Sigmoid colon (tissue), 7 donors: Measurements from ENCODE around the gene CLIC6. TPM values are rescaled to one million over a fixed set of nuclear protein-coding genes. Genes with fewer than 3 reads are reported as not detected.
"Not testable (repeated sequence)": the region's sequence is repeated elsewhere in the genome, so short reads cannot be mapped to it uniquely, and the experiment has no call there.

Source experiments
- DNase-seq: peaks from one replicate; pipeline ENCODE4 v3.0.0-alpha.2; 2019
- H3K27ac ChIP-seq, 4 donors: fragments of 200-600 bp; sonication (generic); one replicate each; pipeline ENCODE4 v1.5.1; 2016 to 2019; ENCODE audit warnings: mild to moderate bottlenecking in 1 of 4
- H3K27me3 ChIP-seq, 3 donors: fragments of 200-600 bp; sonication (generic); one replicate each; pipeline ENCODE4 v1.5.1; 2019; ENCODE audit warnings: mild to moderate bottlenecking in 1 of 3
- H3K36me3 ChIP-seq, 4 donors: fragments of 200-600 bp; sonication (generic); one replicate each; pipeline ENCODE4 v1.5.1; 2016 to 2019
- H3K4me1 ChIP-seq, 4 donors: fragments of 200-600 bp; sonication (generic); one replicate each; pipeline ENCODE4 v1.5.1; 2017 to 2019
- H3K4me3 ChIP-seq, 4 donors: fragments of 200-600 bp; sonication (generic); one replicate each; pipeline ENCODE4 v1.5.1; 2017 to 2019; ENCODE audit warnings: mild to moderate bottlenecking in 2 of 4, moderate library complexity in 1 of 4
- H3K9me3 ChIP-seq, 4 donors: fragments of 200-600 bp in 3 of 4; sonication (generic) in 3 of 4; one replicate each; pipeline versions ENCODE4 v1.5.1 to v1.6.1; 2013 to 2019
- CTCF ChIP-seq, 4 experiments: fragments of 450-650 bp in 3 of 4; fragments of 200-600 bp in 1 of 4; IDR thresholded peaks; one replicate each; pipeline ENCODE4 v1.5.1; 2016 to 2019; ENCODE audit warnings: antibody characterized with exemption in 4 of 4, mild to moderate bottlenecking in 3 of 4, moderate library complexity in 2 of 4
- EP300 ChIP-seq, 4 donors: sonication (generic); formaldehyde crosslinking; IDR thresholded peaks; one replicate each; pipeline ENCODE4 v1.6.1; 2017; ENCODE audit warnings: antibody characterized with exemption in 4 of 4
- POLR2A ChIP-seq, 2 donors: fragments of 450-650 bp; IDR thresholded peaks; one replicate each; pipeline ENCODE4 v1.6.1; 2016; ENCODE audit warnings: antibody characterized with exemption in 2 of 2, mild to moderate bottlenecking in 2 of 2, moderate library complexity in 2 of 2
- POLR2AphosphoS5 ChIP-seq, 4 donors: sonication (generic); formaldehyde crosslinking; IDR thresholded peaks; one replicate each; pipeline ENCODE4 v1.6.1; 2017; ENCODE audit warnings: antibody characterized with exemption in 4 of 4
- WGBS, 2 donors: extraction: QIAGEN DNeasy Blood & Tissue Kit; methylation state at CpG; one replicate each; pipeline ENCODE4 v1.1.7; 2013; 5-methylcytosine and 5-hydroxymethylcytosine counted together
- intact Hi-C: fragments of 100-400 bp; cut with DNase I; formaldehyde crosslinking; loops from one replicate; pipeline ENCODE4 v1.15.1; 2023
- polyA plus RNA-seq, 3 donors: library from polyadenylated mRNA; stranded (reverse); fragments of 200-250 nt; gene quantifications; one replicate each; pipeline ENCODE4 v1.2.3, GENCODE V29; 2013
- total RNA-seq, 4 donors: library from RNA; depleted of rRNA; stranded (reverse); fragments of >200 nt; gene quantifications; one replicate each; pipeline ENCODE4 v1.1.0, GENCODE V29; 2016
- donor health status: healthy with polysubstance abuse.
- donor health status: Bipolar disorder and iron deficiency.
- donor health status: healthy.

CLIC6 gene
- total and polyA plus RNA-seq, 7 donors = 0.71 to 6.9 (median 1.6) TPM; not detected in 1

DNA sequence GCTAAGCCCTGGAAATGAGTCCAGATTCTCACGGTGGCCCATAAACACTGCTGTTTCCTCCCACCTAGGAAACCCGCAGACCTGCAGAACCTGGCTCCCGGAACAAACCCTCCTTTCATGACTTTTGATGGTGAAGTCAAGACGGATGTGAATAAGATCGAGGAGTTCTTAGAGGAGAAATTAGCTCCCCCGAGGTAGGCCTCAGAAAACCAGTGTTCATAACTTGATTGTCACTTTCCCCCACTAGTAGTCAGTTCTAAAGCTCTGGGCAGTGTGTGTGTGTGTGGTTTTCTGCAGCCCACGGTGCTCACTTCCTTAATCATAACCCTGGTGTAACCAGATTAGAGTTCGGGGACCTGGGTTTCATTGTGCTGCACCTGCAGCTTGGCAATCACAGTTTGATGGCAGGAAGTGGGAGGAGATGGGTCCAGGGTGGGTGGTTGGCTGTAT lies 39.1 kb downstream of the CLIC6 start:
- H3K4me1 ChIP-seq = no peaks in the 10 kb centered on the region
- no peaks in the 10 kb centered on the region for H3K9me3 ChIP-seq
- no peaks in the 10 kb centered on the region for H3K27me3 ChIP-seq
- WGBS, 2 donors = 50 to 80% methylated on average over 8 of the region's 8 CpGs
- DNase-seq = no peak
- intact Hi-C loops = no loop called here
- no peak for TF ChIP-seq POLR2A (IDR thresholded peaks at IDR 0.05)
- no peak for TF ChIP-seq POLR2AphosphoS5 (IDR thresholded peaks at IDR 0.05)
- TF ChIP-seq EP300 (IDR thresholded peaks at IDR 0.05) = no peak
- TF ChIP-seq CTCF (IDR thresholded peaks at IDR 0.05) = no peak
- H3K27ac ChIP-seq = no peak overlapping the region
- H3K4me3 ChIP-seq = no peak overlapping the region
- H3K36me3 ChIP-seq = no peaks in the 10 kb centered on the region

DNA sequence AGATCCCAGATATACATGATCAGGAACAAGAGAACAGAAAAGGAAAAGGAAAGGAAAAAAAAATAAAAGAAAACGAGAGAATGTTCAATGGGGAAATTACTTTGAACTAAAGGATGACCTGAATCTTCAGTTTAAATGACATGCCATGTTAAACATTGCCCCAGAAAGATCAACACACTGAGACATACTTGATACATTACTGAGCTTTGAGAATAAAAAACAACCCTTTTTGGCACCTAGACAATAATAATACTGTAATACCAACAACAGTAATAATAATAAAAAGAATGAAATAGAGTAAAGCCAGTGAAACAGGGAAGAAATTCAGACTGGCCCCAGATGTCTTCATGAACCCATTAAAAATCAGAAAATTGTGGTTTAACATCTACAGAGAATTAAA lies 44.8 kb downstream of the CLIC6 start:
- H3K4me3 ChIP-seq = no peak overlapping the region
- H3K36me3 ChIP-seq = no peaks in the 10 kb centered on the region
- no peaks in the 10 kb centered on the region for H3K27me3 ChIP-seq
- no peak for TF ChIP-seq POLR2AphosphoS5 (IDR thresholded peaks at IDR 0.05)
- no peak for TF ChIP-seq CTCF (IDR thresholded peaks at IDR 0.05)
- no peak for TF ChIP-seq POLR2A (IDR thresholded peaks at IDR 0.05)
- TF ChIP-seq EP300 (IDR thresholded peaks at IDR 0.05) = no peak
- WGBS, 2 donors = 68 to 78% methylated on average over 1 of the region's 1 CpG
- no peaks in the 10 kb centered on the region for H3K4me1 ChIP-seq
- no peaks in the 10 kb centered on the region for H3K9me3 ChIP-seq
- H3K27ac ChIP-seq = no peak overlapping the region
- intact Hi-C loops = no loop called here
- DNase-seq = no peak

GRCh38 chr21:34715518-34715917 lies 46.7 kb downstream of the CLIC6 start:
- Histone ChIP-seq H3K4me3 (no peak overlapping the region), H3K36me3 (no peaks in the 10 kb centered on the region), H3K4me1 (no peaks in the 10 kb centered on the region), H3K27ac (no peak overlapping the region), H3K9me3 (no peaks in the 10 kb centered on the region), H3K27me3 (no peaks in the 10 kb centered on the region)
- no peak for DNase-seq
- no peak for TF ChIP-seq POLR2AphosphoS5 (IDR thresholded peaks at IDR 0.05)
- 80 to 91% methylated on average over 5 of the region's 5 CpGs for WGBS, 2 donors
- intact Hi-C loops = no loop called here

- 87 to 92% methylated on average over 7 of the region's 7 CpGs for WGBS, 2 donors
- no peak for TF ChIP-seq POLR2A (IDR thresholded peaks at IDR 0.05)
- no peak for TF ChIP-seq CTCF (IDR thresholded peaks at IDR 0.05)
- TF ChIP-seq EP300 (IDR thresholded peaks at IDR 0.05) = no peak
- TF ChIP-seq POLR2AphosphoS5 (IDR thresholded peaks at IDR 0.05) = no peak
- Histone ChIP-seq H3K27ac (no peak overlapping the region), H3K36me3 (no peaks in the 10 kb centered on the region), H3K27me3 (no peaks in the 10 kb centered on the region), H3K4me3 (no peak overlapping the region), H3K9me3 (no peaks in the 10 kb centered on the region), H3K4me1 (no peaks in the 10 kb centered on the region)
- intact Hi-C loops = no loop called here
- no peak for DNase-seq
These were observed 47.3 kb downstream of the CLIC6 start for GRCh38 chr21:34715985-34716596.

- H3K27ac ChIP-seq, H3K4me3 ChIP-seq, H3K27me3 ChIP-seq, DNase-seq, intact Hi-C loops, H3K36me3 ChIP-seq, H3K4me1 ChIP-seq, H3K9me3 ChIP-seq: not testable (repeated sequence)
- 91 to 93% methylated on average over 3 of the region's 3 CpGs for WGBS, 2 donors
These were observed 49.7 kb downstream of the CLIC6 start for GRCh38 chr21:34718529-34718928.

DNA sequence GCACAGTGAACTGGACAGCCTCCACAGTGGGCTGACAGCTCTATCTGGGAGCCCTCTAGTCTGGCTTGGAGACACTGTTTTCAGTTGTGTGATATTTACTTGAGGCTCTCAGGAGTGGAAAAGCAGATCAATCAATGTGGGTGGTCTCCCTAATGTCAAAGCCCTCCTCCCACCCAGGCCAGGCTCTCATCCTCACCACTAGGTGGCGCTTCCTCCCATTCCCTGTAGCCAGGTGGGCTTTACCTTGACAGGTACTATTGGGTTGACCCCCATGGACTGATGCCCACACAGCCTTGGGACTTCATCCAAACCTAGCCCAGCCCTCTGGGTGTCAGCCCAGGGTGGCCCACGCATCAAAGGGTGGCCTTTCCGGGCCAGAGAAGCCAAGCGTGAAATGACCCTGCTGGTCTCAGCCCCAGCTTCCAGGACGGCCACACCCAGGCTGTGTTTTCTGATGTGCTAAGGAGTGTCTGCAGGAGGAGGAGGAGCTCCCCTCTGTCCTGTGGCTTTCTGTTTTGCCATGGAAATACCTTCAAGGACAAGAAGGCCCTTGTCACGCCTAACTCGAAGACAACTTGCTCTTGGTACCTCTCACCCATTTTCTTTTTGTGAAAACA lies 54.0 kb downstream of the CLIC6 start:
- no peaks in the 10 kb centered on the region for H3K36me3 ChIP-seq
- no peaks in the 10 kb centered on the region for H3K4me1 ChIP-seq
- H3K4me3 ChIP-seq = no peak overlapping the region
- 41 to 63% methylated on average over 7 of the region's 7 CpGs for WGBS, 2 donors
- TF ChIP-seq POLR2AphosphoS5 (IDR thresholded peaks at IDR 0.05) (no peak), POLR2A (IDR thresholded peaks at IDR 0.05) (no peak), CTCF (IDR thresholded peaks at IDR 0.05) (no peak), EP300 (IDR thresholded peaks at IDR 0.05) (no peak)
- intact Hi-C loops = no loop called here
- DNase-seq = no peak
- H3K27me3 ChIP-seq = peaks cover 0 to 2% (median 0%) of the 10 kb centered on the region in 3 donors
- H3K27ac ChIP-seq = no peak overlapping the region
- no peaks in the 10 kb centered on the region for H3K9me3 ChIP-seq
